Uterus (tissue), 4 donors: Measurements from ENCODE around the gene TRIP4. TPM values are rescaled to one million over a fixed set of nuclear protein-coding genes. Genes with fewer than 3 reads are reported as not detected.

Experiments
- DNase-seq, 2 donors: peaks; one replicate each; pipeline ENCODE4 v3.0.0-alpha.2; 2019 to 2020
- H3K27ac ChIP-seq, 2 donors: fragments of 200-600 bp; sonication (generic); 1 replicate in 1 of 2; 2 replicates in 1 of 2; pipeline ENCODE4 v1.5.1; 2016 to 2018
- H3K27me3 ChIP-seq, 2 donors: fragments of 200-600 bp; sonication (generic); one replicate each; pipeline ENCODE4 v1.5.1; 2018 to 2019; ENCODE audit warnings: control low read depth in 1 of 2
- H3K36me3 ChIP-seq, 2 donors: fragments of 200-600 bp; sonication (generic); one replicate each; pipeline ENCODE4 v1.5.1; 2019; ENCODE audit warnings: control low read depth in 1 of 2
- H3K4me1 ChIP-seq, 2 donors: fragments of 200-600 bp; sonication (generic); one replicate each; pipeline ENCODE4 v1.5.1; 2018 to 2019; ENCODE audit warnings: control low read depth in 1 of 2
- H3K4me3 ChIP-seq, 2 donors: fragments of 200-600 bp; sonication (generic); 1 replicate in 1 of 2; 2 replicates in 1 of 2; pipeline ENCODE4 v1.5.1; 2018 to 2019; ENCODE audit warnings: mild to moderate bottlenecking in 1 of 2
- H3K9me3 ChIP-seq, 2 donors: fragments of 200-600 bp; sonication (generic); one replicate each; pipeline ENCODE4 v1.5.1; 2019; ENCODE audit warnings: control low read depth in 1 of 2
- POLR2A ChIP-seq, 2 donors: fragments of 450-650 bp; IDR thresholded peaks; one replicate each; pipeline ENCODE4 v1.6.1; 2016; ENCODE audit warnings: antibody characterized with exemption in 2 of 2, mild to moderate bottlenecking in 1 of 2, moderate library complexity in 1 of 2
- intact Hi-C: fragments of 100-400 bp; cut with DNase I; formaldehyde crosslinking; loops from one replicate; pipeline ENCODE4 v1.15.1; 2023; ENCODE audit warnings: low total_unique reads
- total RNA-seq, 4 donors: library from RNA; depleted of rRNA in 3 of 4; stranded (reverse); fragments of >200 nt in 3 of 4; gene quantifications; one replicate each; pipeline versions ENCODE4 v1.1.0 to v1.2.4, GENCODE V29; 2014 to 2023
- TF ChIP-seq, protein P1 (sequence below), 4 experiments: fragments of 200-600 bp in 2 of 4; fragments of 450-650 bp in 2 of 4; sonication (generic) in 2 of 4; IDR thresholded peaks; one replicate each; pipeline ENCODE4 v1.5.1; 2016 to 2019; ENCODE audit warnings: antibody characterized with exemption in 4 of 4, mild to moderate bottlenecking in 2 of 4, moderate library complexity in 1 of 4
- donor health status: DM: yes; HTN: yes; CAD: no.

Gene TRIP4
- total RNA-seq, 4 donors from 2014 or later = 1.2 to 24.1 (median 20.3) TPM

DNA sequence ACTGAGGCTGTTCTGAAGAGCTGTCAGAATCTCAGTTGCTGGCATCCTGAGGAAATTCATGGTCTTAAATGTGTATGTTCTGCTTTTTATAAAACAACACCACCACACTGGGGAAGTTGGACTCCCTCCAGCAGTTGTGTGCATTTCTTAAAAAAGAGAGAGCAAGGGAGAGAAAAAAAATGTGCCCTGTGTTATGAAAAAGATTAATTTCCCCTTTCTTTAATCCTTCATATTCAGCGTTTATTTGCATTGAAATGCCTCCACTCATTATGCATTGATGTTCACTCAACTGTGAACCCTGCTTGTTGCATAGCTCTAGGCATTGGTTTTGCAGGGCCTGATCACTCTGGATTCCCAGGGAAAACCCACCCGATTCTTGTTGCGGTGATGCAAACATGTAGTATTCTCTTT is 68.3 kb downstream of the TRIP4 start:
- H3K4me1 ChIP-seq = peaks cover 0 to 9% of the 10 kb centered on the region in 2 donors
- no peak for DNase-seq
- no peaks in the 10 kb centered on the region for H3K36me3 ChIP-seq
- H3K4me3 ChIP-seq = no peak overlapping the region
- H3K27ac ChIP-seq = peak overlapping the region; percentile 37 to 57
- TF ChIP-seq, protein P1, sequence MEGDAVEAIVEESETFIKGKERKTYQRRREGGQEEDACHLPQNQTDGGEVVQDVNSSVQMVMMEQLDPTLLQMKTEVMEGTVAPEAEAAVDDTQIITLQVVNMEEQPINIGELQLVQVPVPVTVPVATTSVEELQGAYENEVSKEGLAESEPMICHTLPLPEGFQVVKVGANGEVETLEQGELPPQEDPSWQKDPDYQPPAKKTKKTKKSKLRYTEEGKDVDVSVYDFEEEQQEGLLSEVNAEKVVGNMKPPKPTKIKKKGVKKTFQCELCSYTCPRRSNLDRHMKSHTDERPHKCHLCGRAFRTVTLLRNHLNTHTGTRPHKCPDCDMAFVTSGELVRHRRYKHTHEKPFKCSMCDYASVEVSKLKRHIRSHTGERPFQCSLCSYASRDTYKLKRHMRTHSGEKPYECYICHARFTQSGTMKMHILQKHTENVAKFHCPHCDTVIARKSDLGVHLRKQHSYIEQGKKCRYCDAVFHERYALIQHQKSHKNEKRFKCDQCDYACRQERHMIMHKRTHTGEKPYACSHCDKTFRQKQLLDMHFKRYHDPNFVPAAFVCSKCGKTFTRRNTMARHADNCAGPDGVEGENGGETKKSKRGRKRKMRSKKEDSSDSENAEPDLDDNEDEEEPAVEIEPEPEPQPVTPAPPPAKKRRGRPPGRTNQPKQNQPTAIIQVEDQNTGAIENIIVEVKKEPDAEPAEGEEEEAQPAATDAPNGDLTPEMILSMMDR (IDR thresholded peaks at IDR 0.05) = no peak
- TF ChIP-seq POLR2A (IDR thresholded peaks at IDR 0.05) = no peak
- intact Hi-C loops = no loop called here
- no peaks in the 10 kb centered on the region for H3K9me3 ChIP-seq
- H3K27me3 ChIP-seq = no peaks in the 10 kb centered on the region

DNA sequence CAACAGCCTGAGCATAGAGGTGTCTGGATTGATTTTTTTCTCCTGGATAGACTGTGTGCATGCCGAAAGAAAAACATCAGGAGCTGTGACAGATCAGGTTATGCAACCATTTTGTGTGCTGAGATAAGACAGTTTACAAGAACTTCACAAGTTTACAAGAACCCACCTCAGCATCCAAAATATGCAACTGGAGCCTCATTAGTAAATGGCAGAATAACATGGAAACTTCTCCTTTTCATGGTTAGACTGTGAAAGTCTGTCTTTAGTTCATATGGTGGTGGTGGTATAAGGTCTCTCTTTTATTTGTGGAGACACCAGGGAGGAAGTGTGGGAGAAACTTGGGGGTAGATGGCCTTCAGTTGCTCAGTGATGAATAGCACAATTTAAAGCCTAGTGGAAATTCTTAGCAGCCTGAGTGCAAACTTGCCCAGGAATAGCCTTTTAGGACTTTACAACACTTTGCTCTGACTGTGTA is 69.0 kb downstream of the TRIP4 start:
- DNase-seq = no peak
- H3K27me3 ChIP-seq = no peaks in the 10 kb centered on the region
- no peaks in the 10 kb centered on the region for H3K36me3 ChIP-seq
- no peaks in the 10 kb centered on the region for H3K9me3 ChIP-seq
- no peak overlapping the region for H3K4me3 ChIP-seq
- H3K4me1 ChIP-seq = peaks cover 0 to 9% of the 10 kb centered on the region in 2 donors
- no peak for TF ChIP-seq POLR2A (IDR thresholded peaks at IDR 0.05)
- TF ChIP-seq, protein P1 (IDR thresholded peaks at IDR 0.05) = no peak
- intact Hi-C loops = no loop called here
- H3K27ac ChIP-seq = peak overlapping the region; percentile 37 to 57

DNA sequence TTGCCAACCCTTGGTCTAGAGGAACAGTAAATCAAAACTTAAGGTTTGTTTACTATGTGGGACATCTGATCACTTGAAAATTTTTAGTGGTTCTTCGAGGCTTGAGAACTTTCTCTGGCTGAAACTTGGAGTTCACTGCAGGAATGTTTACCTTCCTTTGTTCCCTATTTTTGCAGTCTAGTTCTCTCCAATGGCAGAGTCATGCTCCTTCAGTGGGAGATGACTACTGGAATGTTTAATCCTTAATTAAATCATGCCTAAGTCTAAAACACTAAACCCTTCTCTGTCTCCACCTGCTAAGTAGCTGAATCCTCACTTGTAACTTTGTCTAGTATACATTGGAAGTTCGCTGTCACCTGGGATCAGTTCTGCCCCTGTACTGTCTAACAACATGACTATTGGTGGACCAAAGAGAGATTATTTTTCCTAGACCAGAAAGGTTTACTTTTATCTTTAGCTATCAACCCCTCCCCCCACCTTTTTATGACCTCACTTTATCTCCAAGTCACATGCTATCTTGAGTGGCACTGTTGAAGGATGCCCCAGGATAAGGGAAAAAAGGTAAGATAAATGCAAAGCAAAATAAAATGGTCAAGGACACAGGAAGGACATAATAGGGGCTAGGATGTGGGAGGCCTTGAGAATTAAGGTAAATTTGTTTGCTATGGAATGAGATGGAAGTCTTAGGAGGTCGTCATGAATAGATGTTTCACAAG is 71.6 kb downstream of the TRIP4 start:
- DNase-seq = no peak
- Histone ChIP-seq H3K27ac (peak overlapping the region; percentile 92 to 98), H3K4me3 (no peak overlapping the region), H3K9me3 (no peaks in the 10 kb centered on the region), H3K36me3 (no peaks in the 10 kb centered on the region), H3K4me1 (peaks cover 6 to 20% of the 10 kb centered on the region in 2 donors), H3K27me3 (no peaks in the 10 kb centered on the region)
- intact Hi-C loops = no loop called here
- TF ChIP-seq POLR2A (IDR thresholded peaks at IDR 0.05) = no peak
- TF ChIP-seq, protein P1 (IDR thresholded peaks at IDR 0.05) = no peak

DNA sequence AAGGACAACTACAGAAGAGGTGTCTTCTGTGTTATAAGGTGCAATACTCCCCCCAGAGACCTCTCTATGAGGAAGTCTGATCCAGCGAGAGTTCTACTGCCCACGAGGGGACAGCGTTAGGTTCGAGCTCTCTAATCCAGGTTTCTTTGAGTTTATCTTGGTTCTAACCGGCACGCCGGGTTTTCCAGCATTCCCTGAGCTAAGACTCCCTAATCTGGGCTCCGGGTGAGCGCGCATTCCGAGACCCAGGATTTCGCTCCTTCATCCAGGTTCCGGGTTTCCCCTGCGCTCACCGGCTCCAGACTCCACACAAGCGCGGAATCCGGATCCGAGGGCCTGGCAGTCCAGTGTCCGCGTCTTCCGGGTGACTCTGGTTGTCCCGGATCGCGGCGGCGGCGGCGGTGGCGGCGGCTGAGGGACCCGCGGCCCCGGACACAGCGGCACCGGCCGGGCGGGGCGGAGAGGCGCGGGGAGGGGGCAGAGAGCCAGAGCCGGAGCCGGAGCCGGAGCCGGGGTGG is 72.6 kb downstream of the TRIP4 start, which contains the start of gene ZNF609:
Gene ZNF609, plus strand, starts transcription at position 373 of the 518 bp plus-strand sequence. CDS start 38,842 bp downstream, outside the sequence.
- Histone ChIP-seq H3K4me3 (peak within 1 kb of the TSS; percentile 53 to 96), H3K4me1 (peaks cover 9 to 27% of the 10 kb centered on the region in 2 donors), H3K9me3 (no peaks in the 10 kb centered on the region), H3K36me3 (no peaks in the 10 kb centered on the region), H3K27ac (peak within 1 kb of the TSS; percentile 92 to 98), H3K27me3 (no peaks in the 10 kb centered on the region)
- intact Hi-C loops = no loop called here
- TF ChIP-seq, protein P1 (IDR thresholded peaks at IDR 0.05) = peak in 2 of 4 experiments; percentile 41 to 58
- peak; percentile 17 to 91 for TF ChIP-seq POLR2A (IDR thresholded peaks at IDR 0.05)
- peak; percentile 94 to 97 for DNase-seq
